HCT116 (cell line): ENCODE measurements around the gene PDK1. TPM values are rescaled to one million over a fixed set of nuclear protein-coding genes. Genes with fewer than 3 reads are reported as not detected.
"Not testable (repeated sequence)": the region's sequence is repeated elsewhere in the genome, so short reads cannot be mapped to it uniquely, and the experiment has no call there.

Experiments used
- ATAC-seq: fragments of 200-7000 bp; cut with Tn5 transposase; 2 replicates; pipeline ENCODE4 v1.9.1; 2020; ENCODE audit warnings: mild to moderate bottlenecking, moderate library complexity
- BruUV-seq: library from RNA; stranded (reverse); fragments of 400-500 nt; replicated peaks from 2 replicates; lab custom pipeline; 2021; lab: Mats Ljungman, UMichigan
- CTCF ChIA-PET: fragments of 300-600 bp; sonication (Branson Sonifier 250); formaldehyde crosslinking; loops from one replicate; lab custom pipeline; 2021; ENCODE audit warnings: antibody characterized with exemption; lab: Charles Lee
- POLR2A ChIA-PET: fragments of 300-600, 350-600 bp; sonication (Branson Sonifier 250); formaldehyde crosslinking; loops from one replicate; lab custom pipeline; 2021; ENCODE audit warnings: antibody characterized with exemption; lab: Charles Lee
- RAD21 ChIA-PET, 2 experiments: fragments of 300-600 bp; sonication (Branson Sonifier 250); formaldehyde crosslinking; loops; one replicate each; lab custom pipeline; 2023; ENCODE audit warnings: low total read pairs in 2 of 2; ENCODE audit not compliant: uncharacterized antibody in 2 of 2, unreplicated experiment in 2 of 2, low non-redundant PET in 1 of 2; lab: Charles Lee
- DNase-seq: peaks from one replicate; pipeline ENCODE4 v3.0.0-alpha.2; 2010; ENCODE audit warnings: low read depth, low spot score
- H2AFZ ChIP-seq: fragments of 200-600 bp; shearing (Covaris generic), sonication (generic); 2 replicates; pipeline ENCODE4 v1.6.1; 2017; ENCODE audit warnings: low read depth, mixed run types, mixed read lengths, antibody characterized with exemption, low read length; ENCODE audit not compliant: poor library complexity, severe bottlenecking
- H3K27ac ChIP-seq: 2 replicates; pipeline ENCODE4 v1.5.1; 2012; ENCODE audit warnings: low read depth, low read length
- H3K27me3 ChIP-seq: fragments of 200-600 bp; sonication (generic); 2 replicates; pipeline ENCODE4 v1.6.1; 2016; ENCODE audit warnings: mixed run types, low read length, mixed read lengths; ENCODE audit not compliant: insufficient read depth
- H3K36me3 ChIP-seq, 2 experiments: fragments of 200-500 bp in 1 of 2; fragments of 200-600 bp in 1 of 2; sonication (Bioruptor generic) in 1 of 2; sonication (generic) in 1 of 2; 2 replicates each; pipeline versions ENCODE4 v1.5.1 to v1.6.1; 2014 to 2016; ENCODE audit warnings: low read length in 2 of 2, inconsistent platforms in 1 of 2, mixed read lengths in 1 of 2, mixed run types in 1 of 2; ENCODE audit not compliant: insufficient read depth in 2 of 2, control insufficient read depth in 1 of 2
- H3K4me1 ChIP-seq, 2 experiments: fragments of 200-600 bp in 1 of 2; sonication (generic) in 1 of 2; 2 replicates each; pipeline versions ENCODE4 v1.5.1 to v1.6.1; 2012 to 2017; ENCODE audit warnings: low read length in 2 of 2, inconsistent platforms in 1 of 2, mild to moderate bottlenecking in 1 of 2, mixed read lengths in 1 of 2, mixed run types in 1 of 2, moderate library complexity in 1 of 2; ENCODE audit not compliant: insufficient read depth in 2 of 2, control insufficient read depth in 1 of 2
- H3K4me2 ChIP-seq: fragments of 200-600 bp; sonication (generic); 2 replicates; pipeline ENCODE4 v1.6.1; 2017; ENCODE audit warnings: mixed run types, low read length, mixed read lengths
- H3K4me3 ChIP-seq, 2 experiments: fragments of 200-600 bp in 1 of 2; sonication (generic) in 1 of 2; replicated peaks in 1 of 2; 2 replicates each; pipeline ENCODE4 v1.5.1; 2011 to 2016; ENCODE audit warnings: low read length in 2 of 2, control low read depth in 1 of 2, low read depth in 1 of 2, mild to moderate bottlenecking in 1 of 2, mixed read lengths in 1 of 2, mixed run types in 1 of 2
- H3K79me2 ChIP-seq: fragments of 200-600 bp; sonication (generic); 2 replicates; pipeline ENCODE4 v1.6.1; 2017; ENCODE audit warnings: mild to moderate bottlenecking, mixed run types, low read length, moderate library complexity, mixed read lengths; ENCODE audit not compliant: insufficient read depth
- H3K9ac ChIP-seq: fragments of 200-600 bp; sonication (generic); 2 replicates; pipeline ENCODE4 v1.6.1; 2016; ENCODE audit warnings: low read length, mixed read lengths
- H3K9me2 ChIP-seq: fragments of 200-600 bp; sonication (generic), shearing (Covaris generic); 2 replicates; pipeline ENCODE4 v1.6.1; 2017; ENCODE audit warnings: mixed run types, mild to moderate bottlenecking, moderate library complexity; ENCODE audit not compliant: insufficient read depth
- H3K9me3 ChIP-seq, 2 experiments: fragments of 200-500 bp in 1 of 2; fragments of 200-600 bp in 1 of 2; sonication (Bioruptor generic) in 1 of 2; sonication (generic) in 1 of 2; 2 replicates each; pipeline ENCODE4 v1.6.1; 2014 to 2017; ENCODE audit warnings: low read length in 2 of 2, mixed read lengths in 2 of 2, inconsistent platforms in 1 of 2, low read depth in 1 of 2, mild to moderate bottlenecking in 1 of 2, mixed run types in 1 of 2, moderate library complexity in 1 of 2; ENCODE audit not compliant: control insufficient read depth in 1 of 2, insufficient read depth in 1 of 2
- H4K20me1 ChIP-seq: fragments of 200-600 bp; sonication (generic), shearing (Covaris generic); 2 replicates; pipeline ENCODE4 v1.6.1; 2017; ENCODE audit warnings: mixed run types, mild to moderate bottlenecking, moderate library complexity; ENCODE audit not compliant: insufficient read depth
- CBX3 ChIP-seq: IDR thresholded peaks from 2 replicates; pipeline ENCODE4 v1.6.1; 2012; ENCODE audit warnings: low read depth
- EGR1 ChIP-seq: IDR thresholded peaks from 2 replicates; pipeline ENCODE4 v1.6.1; 2012; ENCODE audit warnings: low read depth
- FOSL1 ChIP-seq: IDR thresholded peaks from 2 replicates; pipeline ENCODE4 v1.6.1; 2012; ENCODE audit warnings: low read depth
- POLR2A ChIP-seq: IDR thresholded peaks from 2 replicates; pipeline ENCODE4 v1.7.0; 2011; ENCODE audit warnings: borderline replicate concordance; ENCODE audit not compliant: insufficient read depth, insufficient read length; ENCODE audit errors: extremely low read depth
- ZNF274 ChIP-seq: fragments of 200-500 bp; sonication (Bioruptor generic); IDR thresholded peaks from 2 replicates; pipeline ENCODE4 v1.6.1; 2014; ENCODE audit warnings: mild to moderate bottlenecking, low read depth, low read length, inconsistent platforms
- intact Hi-C: fragments of 100-400 bp; cut with micrococcal nuclease; formaldehyde crosslinking; loops from 2 replicates; pipeline ENCODE4 v1.10.0; 2022
- total RNA-seq: library from RNA; stranded (reverse); gene quantifications from one replicate; pipeline ENCODE4 v1.2.1, GENCODE V29; 2021; ENCODE audit not compliant: unreplicated experiment
- TF ChIP-seq, protein P1 (sequence below): IDR thresholded peaks from 2 replicates; pipeline ENCODE4 v1.6.1; 2012
- TF ChIP-seq, protein P2 (sequence below): IDR thresholded peaks from 2 replicates; pipeline ENCODE4 v1.6.1; 2011; ENCODE audit warnings: mild to moderate bottlenecking, low read length, moderate library complexity; ENCODE audit not compliant: insufficient replicate concordance; ENCODE audit errors: extremely low read depth

The PDK1 gene
- total RNA-seq, 1 experiment from 2014 or later, result 21.3 TPM

DNA sequence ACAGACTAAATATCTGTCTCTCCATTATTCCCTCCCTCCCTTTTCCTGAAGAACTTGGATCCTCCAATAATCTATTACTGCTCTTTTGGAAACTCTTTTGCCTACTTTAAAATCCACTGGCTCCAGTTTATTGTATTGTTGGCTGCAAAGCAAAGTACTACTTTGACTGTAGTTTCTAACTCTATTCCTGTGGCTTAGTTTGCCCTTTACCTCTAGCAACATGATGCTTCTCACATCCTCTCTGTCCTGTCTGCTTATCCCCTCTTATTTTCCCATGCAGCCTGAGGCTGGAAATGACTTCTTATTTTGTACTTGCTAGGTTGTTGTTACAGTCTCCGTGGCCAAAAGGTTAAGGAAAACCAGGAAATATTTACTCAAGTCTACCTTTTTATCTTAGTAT is 26.8 kb downstream of the PDK1 start:
- no peak overlapping the region for H3K9ac ChIP-seq
- H3K9me2 ChIP-seq, result no peaks in the 10 kb centered on the region
- no peaks in the 10 kb centered on the region for H4K20me1 ChIP-seq
- intact Hi-C loops, result no loop called here
- no peaks in the 10 kb centered on the region for H3K27me3 ChIP-seq
- no peak overlapping the region for H3K4me2 ChIP-seq
- peaks cover 4 to 12% of the 10 kb centered on the region in 2 experiments; a peak in 2 of 4 replicates for H3K9me3 ChIP-seq
- ChIA-PET RAD21 (no interaction called here), CTCF (no interaction called here), POLR2A (no interaction called here)
- no peak overlapping the region for H3K27ac ChIP-seq
- H3K79me2 ChIP-seq, result peaks cover 6% of the 10 kb centered on the region
- ATAC-seq, result no peak
- H2AFZ ChIP-seq, result no peak overlapping the region
- peaks cover 5 to 14% of the 10 kb centered on the region in 2 experiments for H3K36me3 ChIP-seq
- DNase-seq, result no peak
- H3K4me3 ChIP-seq, result no peak overlapping the region
- BruUV-seq, result no TSS peak
- TF ChIP-seq FOSL1 (no peak), CBX3 (no peak)
- H3K4me1 ChIP-seq, result no peaks in the 10 kb centered on the region

GRCh38 chr2:172586245-172586891 is 30.5 kb downstream of the PDK1 start:
- POLR2A ChIA-PET, result interaction anchor here (0.6 kb wide), 1 partner anchor 9 kb away, joined by 3 read pairs; no protein-coding TSS in a partner anchor
- TF ChIP-seq, protein P1, sequence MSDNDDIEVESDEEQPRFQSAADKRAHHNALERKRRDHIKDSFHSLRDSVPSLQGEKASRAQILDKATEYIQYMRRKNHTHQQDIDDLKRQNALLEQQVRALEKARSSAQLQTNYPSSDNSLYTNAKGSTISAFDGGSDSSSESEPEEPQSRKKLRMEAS, result no peak
- TF ChIP-seq POLR2A (no peak), EGR1 (no peak), ZNF274 (no peak)
- TF ChIP-seq, protein P2, sequence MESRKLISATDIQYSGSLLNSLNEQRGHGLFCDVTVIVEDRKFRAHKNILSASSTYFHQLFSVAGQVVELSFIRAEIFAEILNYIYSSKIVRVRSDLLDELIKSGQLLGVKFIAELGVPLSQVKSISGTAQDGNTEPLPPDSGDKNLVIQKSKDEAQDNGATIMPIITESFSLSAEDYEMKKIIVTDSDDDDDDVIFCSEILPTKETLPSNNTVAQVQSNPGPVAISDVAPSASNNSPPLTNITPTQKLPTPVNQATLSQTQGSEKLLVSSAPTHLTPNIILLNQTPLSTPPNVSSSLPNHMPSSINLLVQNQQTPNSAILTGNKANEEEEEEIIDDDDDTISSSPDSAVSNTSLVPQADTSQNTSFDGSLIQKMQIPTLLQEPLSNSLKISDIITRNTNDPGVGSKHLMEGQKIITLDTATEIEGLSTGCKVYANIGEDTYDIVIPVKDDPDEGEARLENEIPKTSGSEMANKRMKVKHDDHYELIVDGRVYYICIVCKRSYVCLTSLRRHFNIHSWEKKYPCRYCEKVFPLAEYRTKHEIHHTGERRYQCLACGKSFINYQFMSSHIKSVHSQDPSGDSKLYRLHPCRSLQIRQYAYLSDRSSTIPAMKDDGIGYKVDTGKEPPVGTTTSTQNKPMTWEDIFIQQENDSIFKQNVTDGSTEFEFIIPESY, result no peak
- Histone ChIP-seq H3K9me3 (no peaks in the 10 kb centered on the region), H4K20me1 (no peaks in the 10 kb centered on the region), H3K4me3 (no peak overlapping the region), H3K79me2 (no peaks in the 10 kb centered on the region), H3K27ac (no peak overlapping the region), H3K36me3 (peaks cover 5 to 27% of the 10 kb centered on the region in 2 experiments; a peak in 3 of 4 replicates), H3K9ac (no peak overlapping the region), H3K9me2 (no peaks in the 10 kb centered on the region), H3K4me1 (no peaks in the 10 kb centered on the region; a peak in 1 of 4 replicates), H3K4me2 (no peak overlapping the region), H2AFZ (no peak overlapping the region), H3K27me3 (no peaks in the 10 kb centered on the region)
- DNase-seq (no peak), ATAC-seq (no peak)
- RAD21 ChIA-PET, result no interaction called here
- intact Hi-C loops, result no loop called here
- BruUV-seq, result no TSS peak
- CTCF ChIA-PET, result no interaction called here

DNA sequence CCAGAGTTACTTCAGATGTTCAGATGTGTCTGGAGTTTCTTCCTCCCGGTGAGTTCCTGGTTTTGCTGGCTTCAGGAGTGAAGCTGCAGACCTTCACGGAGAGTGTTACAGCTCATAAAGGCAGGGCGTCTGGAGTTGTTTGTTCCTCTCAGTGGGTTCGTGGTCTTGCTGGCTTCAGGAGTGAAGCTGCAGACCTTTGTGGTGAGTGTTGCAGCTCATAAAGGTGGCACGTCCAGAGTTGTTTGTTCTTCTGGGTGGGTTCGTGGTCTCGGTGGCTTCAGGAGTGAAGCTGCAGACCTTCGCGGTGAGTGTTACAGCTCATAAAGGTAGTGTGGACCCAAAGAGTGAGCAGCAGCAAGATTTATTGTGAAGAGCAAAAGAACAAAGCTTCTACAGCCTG is 31.3 kb downstream of the PDK1 start:
- RAD21 ChIA-PET, H3K79me2 ChIP-seq, H3K27ac ChIP-seq, H3K27me3 ChIP-seq, H3K4me3 ChIP-seq, H3K4me1 ChIP-seq, CTCF ChIA-PET, H3K9me2 ChIP-seq, BruUV-seq, ATAC-seq, H4K20me1 ChIP-seq, H2AFZ ChIP-seq, H3K9me3 ChIP-seq, DNase-seq, H3K4me2 ChIP-seq, H3K9ac ChIP-seq, intact Hi-C loops: not testable (repeated sequence)
- H3K36me3 ChIP-seq, result peaks cover 5 to 27% of the 10 kb centered on the region in 2 experiments; a peak in 3 of 4 replicates
- POLR2A ChIA-PET, result interaction anchor here (0.6 kb wide), 1 partner anchor 8 kb away, joined by 3 read pairs; no protein-coding TSS in a partner anchor
